AG10803 (cell line): ENCODE data around the gene TBC1D16.

Experiments used
- DNase-seq: peaks from one replicate; pipeline ENCODE4 v3.0.0; 2010; ENCODE audit warnings: low read depth
- H3K4me3 ChIP-seq: 2 replicates; pipeline ENCODE4 v1.5.1; 2011; ENCODE audit warnings: mild to moderate bottlenecking, low read length, control low read depth
- TF ChIP-seq, protein P1 (sequence below): conservative IDR thresholded peaks from 2 replicates; pipeline ENCODE4 v1.5.1; 2011; ENCODE audit warnings: mild to moderate bottlenecking, low read length, control low read depth, inconsistent platforms

Gene TBC1D16

GRCh38 chr17:79928502-79929256 lies 107.0 kb downstream of the TBC1D16 start:
- no peak for DNase-seq
- no peak overlapping the region for H3K4me3 ChIP-seq
- TF ChIP-seq, protein P1, sequence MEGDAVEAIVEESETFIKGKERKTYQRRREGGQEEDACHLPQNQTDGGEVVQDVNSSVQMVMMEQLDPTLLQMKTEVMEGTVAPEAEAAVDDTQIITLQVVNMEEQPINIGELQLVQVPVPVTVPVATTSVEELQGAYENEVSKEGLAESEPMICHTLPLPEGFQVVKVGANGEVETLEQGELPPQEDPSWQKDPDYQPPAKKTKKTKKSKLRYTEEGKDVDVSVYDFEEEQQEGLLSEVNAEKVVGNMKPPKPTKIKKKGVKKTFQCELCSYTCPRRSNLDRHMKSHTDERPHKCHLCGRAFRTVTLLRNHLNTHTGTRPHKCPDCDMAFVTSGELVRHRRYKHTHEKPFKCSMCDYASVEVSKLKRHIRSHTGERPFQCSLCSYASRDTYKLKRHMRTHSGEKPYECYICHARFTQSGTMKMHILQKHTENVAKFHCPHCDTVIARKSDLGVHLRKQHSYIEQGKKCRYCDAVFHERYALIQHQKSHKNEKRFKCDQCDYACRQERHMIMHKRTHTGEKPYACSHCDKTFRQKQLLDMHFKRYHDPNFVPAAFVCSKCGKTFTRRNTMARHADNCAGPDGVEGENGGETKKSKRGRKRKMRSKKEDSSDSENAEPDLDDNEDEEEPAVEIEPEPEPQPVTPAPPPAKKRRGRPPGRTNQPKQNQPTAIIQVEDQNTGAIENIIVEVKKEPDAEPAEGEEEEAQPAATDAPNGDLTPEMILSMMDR: no peak

GRCh38 chr17:79927688-79928501 lies 107.8 kb downstream of the TBC1D16 start:
- TF ChIP-seq, protein P1: no peak
- DNase-seq: no peak
- H3K4me3 ChIP-seq: no peak overlapping the region

- no peak overlapping the region for H3K4me3 ChIP-seq
- no peak for DNase-seq
- TF ChIP-seq, protein P1: no peak
Measured at GRCh38 chr17:79927136-79927661, 108.5 kb downstream of the TBC1D16 start.

GRCh38 chr17:79926605-79927135 lies 109.0 kb downstream of the TBC1D16 start:
- TF ChIP-seq, protein P1: no peak
- DNase-seq: no peak
- no peak overlapping the region for H3K4me3 ChIP-seq

DNA sequence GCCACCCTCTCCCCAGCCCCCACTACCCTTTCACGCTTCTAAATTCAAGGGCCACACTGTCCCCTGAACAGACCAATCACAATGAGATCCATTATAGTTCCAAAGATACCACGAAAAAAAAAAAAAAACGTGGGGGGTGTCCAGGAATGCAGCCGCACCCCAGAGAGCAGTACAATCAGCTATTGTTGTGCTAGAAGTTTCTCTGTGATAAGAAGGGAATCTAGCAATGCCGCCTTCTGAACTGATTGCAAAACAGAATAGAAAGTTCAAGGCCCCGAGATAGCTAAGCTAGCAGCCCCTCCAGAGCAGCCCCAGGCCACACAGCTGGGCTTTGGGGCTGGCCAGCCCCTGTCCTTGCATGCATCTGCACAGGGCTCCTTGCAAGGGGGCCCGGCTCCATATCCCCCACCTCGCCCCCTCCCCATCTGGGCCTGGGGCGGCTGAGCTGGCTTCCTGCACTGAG lies 109.5 kb downstream of the TBC1D16 start:
- TF ChIP-seq, protein P1: no peak
- no peak for DNase-seq

DNA sequence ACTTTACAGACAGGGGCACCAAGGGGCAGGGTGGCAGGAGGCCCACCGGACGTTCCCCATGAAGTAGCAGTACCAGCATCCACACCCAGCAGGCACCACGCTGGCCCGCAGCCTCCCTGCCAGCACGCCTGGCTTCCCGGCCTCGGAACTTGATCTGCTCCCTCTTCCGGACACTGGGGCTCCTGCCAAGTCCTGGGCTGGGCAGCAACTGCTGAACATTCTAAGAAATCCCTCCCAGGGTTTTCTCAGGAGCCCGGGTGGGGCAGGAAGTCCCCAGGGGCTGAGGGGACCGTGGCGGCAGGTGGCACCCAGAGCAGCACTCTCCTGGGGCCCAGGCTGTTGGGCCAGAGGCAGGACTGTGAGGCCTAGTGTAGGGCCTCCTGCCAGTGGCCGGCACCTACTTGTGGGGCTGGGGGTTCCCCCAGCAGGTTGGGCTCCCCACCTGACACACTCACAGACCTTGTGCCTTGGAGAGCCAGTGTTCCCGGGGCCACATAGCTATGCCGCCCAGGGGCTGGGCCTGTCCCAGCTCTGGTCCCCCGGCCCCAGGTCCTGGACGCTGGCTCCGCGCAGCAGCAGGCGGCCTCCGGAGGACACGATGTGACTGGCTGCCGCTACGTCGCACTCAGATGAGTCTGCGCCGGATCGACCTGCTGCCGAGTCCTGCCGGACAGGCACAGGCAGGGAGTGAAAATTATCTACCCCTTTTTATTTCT lies 110.3 kb downstream of the TBC1D16 start:
- no peak overlapping the region for H3K4me3 ChIP-seq
- TF ChIP-seq, protein P1: 0 out of 2 replicates have a peak, but pooled peaks have one; percentile 1
- peak; percentile 31 for DNase-seq

More for the DNA sequence above, 109.5 kb downstream of the TBC1D16 start:
- no peak overlapping the region for H3K4me3 ChIP-seq
